Naive B cell (primary cell): ENCODE measurements around the gene SFXN1. TPM values are rescaled to one million over a fixed set of nuclear protein-coding genes. Genes with fewer than 3 reads are reported as not detected.
"Not testable (repeated sequence)": the region's sequence is repeated elsewhere in the genome, so short reads cannot be mapped to it uniquely, and the experiment has no call there.

Experiments
- ATAC-seq, 2 donors: fragments of 150-1000 bp; cut with Tn5 transposase; 2 replicates each; pipeline ENCODE4 v1.10.0; 2021; ENCODE audit warnings: low read depth in 2 of 2, mild to moderate bottlenecking in 2 of 2, moderate library complexity in 2 of 2
- DNase-seq: peaks from one replicate; pipeline ENCODE4 v3.0.0; 2022
- H3K27ac Mint-ChIP-seq, 6 donors: one replicate each; pipeline ENCODE4 v1.8.0; 2020 to 2022; ENCODE audit warnings: mild to moderate bottlenecking in 6 of 6, mixed read lengths in 6 of 6, moderate library complexity in 5 of 6, inconsistent platforms in 2 of 6
- H3K27me3 Mint-ChIP-seq, 3 donors: one replicate each; pipeline ENCODE4 v1.8.0; 2021 to 2022; ENCODE audit warnings: mixed read lengths in 3 of 3, mild to moderate bottlenecking in 1 of 3
- H3K36me3 Mint-ChIP-seq, 2 donors: one replicate each; pipeline ENCODE4 v1.8.0; 2020 to 2022; ENCODE audit warnings: mixed read lengths in 2 of 2, inconsistent platforms in 1 of 2, mild to moderate bottlenecking in 1 of 2
- H3K4me1 Mint-ChIP-seq, 3 donors: one replicate each; pipeline ENCODE4 v1.8.0; 2020 to 2022; ENCODE audit warnings: mixed read lengths in 3 of 3, inconsistent platforms in 1 of 3, mild to moderate bottlenecking in 1 of 3, moderate library complexity in 1 of 3
- H3K4me3 Mint-ChIP-seq, 8 donors: one replicate each; pipeline ENCODE4 v1.8.0; 2020 to 2022; ENCODE audit warnings: mild to moderate bottlenecking in 8 of 8, mixed read lengths in 8 of 8, moderate library complexity in 8 of 8, inconsistent platforms in 2 of 8
- H3K9me3 Mint-ChIP-seq, 7 donors: one replicate each; pipeline ENCODE4 v1.8.0; 2020 to 2022; ENCODE audit warnings: mixed read lengths in 7 of 7, mild to moderate bottlenecking in 5 of 7, inconsistent platforms in 2 of 7, moderate library complexity in 1 of 7
- polyA plus RNA-seq, 6 donors: library from polyadenylated mRNA; unstranded; fragments of 300-500 nt; fragmentation: Illumina TruSeq; gene quantifications; one replicate each; pipeline ENCODE4 v1.2.3, GENCODE V29; 2021; ENCODE audit warnings: low read depth in 6 of 6

SFXN1 gene
- polyA plus RNA-seq, 6 donors from 2014 or later, result 12.0 to 18.0 (median 16.0) TPM

DNA sequence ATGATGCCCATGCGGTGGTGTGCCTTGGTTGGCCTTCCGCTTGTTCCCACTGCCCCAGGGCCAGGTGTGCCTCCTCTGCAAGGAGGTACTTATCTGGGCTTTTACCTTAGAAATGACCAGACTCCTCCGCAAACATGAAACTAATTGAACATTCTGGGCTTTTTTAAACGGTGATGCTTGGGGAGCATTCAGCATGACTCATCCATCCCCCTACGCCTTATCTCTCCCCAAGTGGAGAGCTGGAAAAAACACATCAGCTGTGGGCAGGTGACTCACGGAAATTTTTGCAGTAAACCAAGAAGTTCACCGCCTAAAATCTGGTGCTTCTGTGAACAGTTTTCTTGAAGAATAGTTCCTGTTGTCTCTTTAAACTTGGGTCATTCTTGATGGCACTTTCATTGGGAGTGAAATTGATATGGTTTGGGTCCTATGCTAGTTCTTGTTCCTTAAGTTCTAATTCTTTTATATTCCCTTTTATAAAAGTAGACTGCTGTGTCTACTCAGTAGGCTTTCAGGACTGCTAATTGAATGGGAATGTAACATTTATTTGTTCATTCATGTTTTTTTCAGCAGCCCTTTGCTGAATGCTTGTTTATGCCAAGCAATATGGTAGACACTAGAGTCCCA lies 39.6 kb downstream of the SFXN1 start:
- Mint-ChIP-seq H3K9me3 (peaks cover 3 to 14% (median 7%) of the 10 kb centered on the region in 7 donors), H3K27ac (no peak overlapping the region), H3K4me3 (peak overlapping the region in 1 of 8 donors; percentile 10), H3K4me1 (no peaks in the 10 kb centered on the region), H3K36me3 (peaks cover 52 to 60% of the 10 kb centered on the region in 2 donors), H3K27me3 (no peaks in the 10 kb centered on the region)
- DNase-seq, result no peak
- no peak for ATAC-seq

DNA sequence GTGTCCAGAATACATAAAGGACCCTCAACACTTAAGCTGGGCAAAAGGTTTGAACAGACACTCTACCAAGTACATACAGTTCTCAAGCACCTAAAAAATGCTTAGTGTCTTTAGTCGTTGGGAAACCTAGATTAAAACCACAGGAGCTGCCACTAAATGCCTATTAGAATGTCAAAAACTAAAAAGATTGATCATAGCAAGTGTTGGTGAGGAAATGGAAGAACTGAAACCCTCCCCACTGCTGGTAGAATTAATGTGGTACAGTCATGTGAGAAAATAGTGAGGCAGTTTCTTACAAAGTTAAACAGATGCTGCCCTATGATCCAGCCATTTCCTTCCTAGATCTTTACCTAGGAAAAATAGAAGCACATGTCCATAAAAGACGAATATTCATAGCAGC lies 40.6 kb downstream of the SFXN1 start:
- Mint-ChIP-seq H3K27me3 (no peaks in the 10 kb centered on the region), H3K36me3 (peaks cover 44 to 56% of the 10 kb centered on the region in 2 donors), H3K9me3 (peaks cover 3 to 14% (median 7%) of the 10 kb centered on the region in 7 donors), H3K4me3 (no peak overlapping the region), H3K27ac (no peak overlapping the region), H3K4me1 (no peaks in the 10 kb centered on the region)
- ATAC-seq (no peak), DNase-seq (no peak)

DNA sequence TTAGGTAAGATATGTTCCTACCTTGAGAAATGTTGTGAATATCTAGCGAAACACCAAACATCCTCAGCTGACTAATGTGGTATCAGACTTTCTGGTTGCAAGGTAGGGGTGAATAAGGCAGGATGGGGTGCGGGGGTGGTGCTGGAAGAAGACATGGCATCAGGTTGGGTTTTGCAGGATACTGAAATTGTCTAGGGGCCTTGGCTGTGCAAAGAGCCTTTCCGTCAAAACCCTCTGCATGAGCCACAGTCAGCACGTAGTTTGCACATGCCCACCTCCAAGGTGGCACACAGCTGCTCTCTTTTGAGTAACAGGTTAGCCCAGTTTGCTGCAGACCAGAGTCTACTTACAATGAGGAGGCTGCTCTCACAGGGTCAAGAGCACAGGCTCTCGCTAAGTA lies 42.0 kb downstream of the SFXN1 start:
- DNase-seq (no peak), ATAC-seq (no peak)
- Mint-ChIP-seq H3K27ac (no peak overlapping the region), H3K4me3 (no peak overlapping the region), H3K36me3 (peaks cover 39 to 49% of the 10 kb centered on the region in 2 donors), H3K9me3 (peaks cover 3 to 14% (median 7%) of the 10 kb centered on the region in 7 donors), H3K27me3 (no peaks in the 10 kb centered on the region), H3K4me1 (no peaks in the 10 kb centered on the region)

DNA sequence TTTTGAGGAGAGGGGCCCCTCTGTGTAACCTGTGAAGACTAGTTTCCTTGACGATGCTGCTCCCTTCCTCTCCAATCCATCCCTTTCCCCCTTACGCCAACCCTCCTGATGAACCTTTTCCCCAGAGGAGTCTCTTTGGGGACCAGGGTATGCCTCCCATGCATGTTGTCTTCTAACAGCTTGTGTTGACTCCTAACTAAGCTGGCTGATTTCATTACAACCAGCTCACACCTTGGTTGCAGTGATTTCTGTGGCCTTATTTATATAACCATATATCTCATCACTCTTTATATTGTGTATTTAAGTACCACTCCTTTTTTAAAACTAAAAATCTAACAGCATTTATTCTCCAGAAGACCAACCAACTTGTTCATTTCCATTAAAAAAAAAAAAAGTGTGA lies 42.5 kb downstream of the SFXN1 start:
- DNase-seq (no peak), ATAC-seq (no peak)
- Mint-ChIP-seq H3K9me3 (peaks cover 3 to 14% (median 7%) of the 10 kb centered on the region in 7 donors), H3K36me3 (peaks cover 39 to 44% of the 10 kb centered on the region in 2 donors), H3K27me3 (no peaks in the 10 kb centered on the region), H3K27ac (no peak overlapping the region), H3K4me1 (no peaks in the 10 kb centered on the region), H3K4me3 (no peak overlapping the region)

DNA sequence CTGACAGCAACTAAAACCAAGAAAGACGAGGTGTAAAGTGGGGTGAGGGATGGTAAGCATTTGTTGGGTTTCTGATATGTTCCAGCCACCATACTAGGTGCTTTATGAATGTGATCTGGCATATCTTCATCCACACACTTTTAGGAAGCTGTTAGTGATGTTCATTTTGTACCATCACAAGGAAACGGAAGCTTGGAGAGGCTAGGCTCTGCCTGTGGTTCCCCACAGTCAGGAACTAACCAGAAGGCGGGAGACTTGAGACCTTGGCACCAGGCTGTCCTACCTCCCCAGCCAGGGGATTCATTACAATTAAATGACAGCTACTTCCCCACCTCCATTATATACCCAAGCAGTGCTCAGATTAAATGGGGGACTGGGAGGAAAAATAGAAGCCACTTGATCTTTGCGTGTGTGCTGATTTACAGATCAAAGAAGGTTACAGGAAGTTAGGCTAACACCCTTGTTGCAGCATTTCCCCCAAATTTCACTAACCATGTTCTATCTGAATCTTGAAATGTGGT lies 43.0 kb downstream of the SFXN1 start:
- H3K27me3 Mint-ChIP-seq, result no peaks in the 10 kb centered on the region
- H3K4me3 Mint-ChIP-seq, result no peak overlapping the region
- no peaks in the 10 kb centered on the region for H3K4me1 Mint-ChIP-seq
- H3K9me3 Mint-ChIP-seq, result peaks cover 3 to 14% (median 7%) of the 10 kb centered on the region in 7 donors
- no peak overlapping the region for H3K27ac Mint-ChIP-seq
- DNase-seq, result no peak
- peaks cover 39 to 46% of the 10 kb centered on the region in 2 donors for H3K36me3 Mint-ChIP-seq
- no peak for ATAC-seq

DNA sequence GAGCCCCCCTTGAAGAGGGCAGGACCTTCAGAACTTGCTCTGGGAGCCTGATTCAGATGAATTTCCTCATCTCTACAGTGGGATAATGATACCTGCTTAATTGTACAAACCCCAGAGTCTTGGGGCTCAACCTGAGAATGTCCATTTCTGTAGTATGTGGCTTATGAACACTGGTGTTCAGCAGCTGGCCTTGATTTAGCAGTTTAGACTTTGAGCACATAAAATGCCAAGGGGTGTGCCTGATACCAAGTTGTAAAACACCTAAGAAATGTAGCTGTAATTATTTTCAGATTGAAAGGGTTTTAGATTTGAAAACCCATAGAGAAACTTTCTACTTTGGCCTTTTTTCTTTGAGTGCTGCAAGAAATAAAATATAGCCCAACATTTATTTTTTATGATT lies 44.9 kb downstream of the SFXN1 start:
- no peak overlapping the region for H3K4me3 Mint-ChIP-seq
- H3K27me3 Mint-ChIP-seq, result no peaks in the 10 kb centered on the region
- ATAC-seq (no peak), DNase-seq (no peak)
- peaks cover 20 to 35% of the 10 kb centered on the region in 2 donors for H3K36me3 Mint-ChIP-seq
- no peaks in the 10 kb centered on the region for H3K4me1 Mint-ChIP-seq
- H3K9me3 Mint-ChIP-seq, result peaks cover 3 to 6% (median 5%) of the 10 kb centered on the region in 7 donors
- peak overlapping the region in 1 of 6 donors; percentile 19 for H3K27ac Mint-ChIP-seq

DNA sequence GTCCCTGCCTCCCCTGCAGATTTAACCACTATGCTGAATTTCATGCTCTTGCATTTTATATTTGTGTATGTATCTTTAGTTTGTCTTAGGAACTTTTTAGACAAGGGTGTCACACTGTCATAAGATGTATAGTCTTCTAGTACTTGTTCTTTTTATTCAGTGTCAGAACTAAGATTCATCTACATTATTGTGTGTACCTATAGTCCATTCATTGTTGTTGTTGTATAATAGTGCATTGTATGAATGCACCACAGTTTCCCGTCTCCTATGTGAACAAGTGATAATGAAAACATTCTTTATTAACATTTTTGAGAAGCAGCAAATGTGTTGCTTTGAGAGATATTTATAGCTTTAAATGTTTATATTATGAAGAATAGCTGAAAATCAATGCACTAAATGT lies 45.9 kb downstream of the SFXN1 start:
- H3K27ac Mint-ChIP-seq, result peak overlapping the region in 1 of 6 donors; percentile 2
- H3K4me1 Mint-ChIP-seq, result no peaks in the 10 kb centered on the region
- H3K9me3 Mint-ChIP-seq, result peaks cover 0 to 3% (median 0%) of the 10 kb centered on the region in 7 donors
- DNase-seq (no peak), ATAC-seq (no peak)
- peaks cover 11 to 29% of the 10 kb centered on the region in 2 donors for H3K36me3 Mint-ChIP-seq
- no peaks in the 10 kb centered on the region for H3K27me3 Mint-ChIP-seq
- no peak overlapping the region for H3K4me3 Mint-ChIP-seq

DNA sequence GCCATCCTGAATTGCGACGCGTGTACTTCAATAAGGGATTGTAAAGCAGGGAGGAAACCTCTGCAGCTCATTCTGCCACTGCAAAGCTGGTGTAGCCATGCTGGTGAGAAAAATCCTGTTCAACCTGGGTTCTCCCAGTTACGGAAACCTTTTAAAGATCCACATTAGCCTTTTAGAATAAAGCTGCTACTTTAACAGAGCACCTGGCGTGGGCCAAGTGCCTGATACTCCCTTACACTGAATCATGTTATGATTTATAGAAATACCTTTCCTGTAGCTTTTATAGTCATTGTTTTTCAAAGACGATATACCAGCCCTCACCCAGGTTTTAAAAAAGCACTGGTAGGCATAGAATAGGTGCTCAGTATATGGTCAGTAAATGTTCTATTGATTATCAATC lies 48.3 kb downstream of the SFXN1 start:
- ATAC-seq (no peak), DNase-seq (no peak)
- no peaks in the 10 kb centered on the region for H3K4me1 Mint-ChIP-seq
- no peak overlapping the region for H3K27ac Mint-ChIP-seq
- H3K36me3 Mint-ChIP-seq, result peaks cover 6 to 29% of the 10 kb centered on the region in 2 donors
- no peaks in the 10 kb centered on the region for H3K27me3 Mint-ChIP-seq
- H3K4me3 Mint-ChIP-seq, result no peak overlapping the region
- H3K9me3 Mint-ChIP-seq, result no peaks in the 10 kb centered on the region

DNA sequence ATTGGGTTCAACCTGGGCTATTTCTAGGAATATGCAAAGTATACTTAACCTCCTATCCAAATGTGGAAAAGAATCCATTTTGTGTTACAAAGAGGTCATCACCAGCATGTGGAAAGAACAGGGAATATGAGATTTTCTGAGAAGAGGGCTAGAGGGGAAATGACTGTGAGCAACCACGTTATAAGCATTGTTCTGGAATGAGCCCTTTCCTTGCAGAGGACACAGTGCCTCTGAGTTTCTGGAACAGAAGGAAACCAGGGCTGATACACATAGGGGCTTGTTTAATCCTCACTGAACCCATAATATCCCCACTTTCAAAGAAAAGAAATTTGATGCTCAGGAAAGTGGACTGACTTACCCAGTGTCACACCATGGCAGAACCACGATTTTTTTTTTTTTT lies 53.0 kb downstream of the SFXN1 start:
- Mint-ChIP-seq H3K4me1 (peaks cover 0 to 8% (median 8%) of the 10 kb centered on the region in 3 donors), H3K27ac (no peak overlapping the region), H3K9me3 (no peaks in the 10 kb centered on the region), H3K27me3 (peaks cover 0 to 6% (median 0%) of the 10 kb centered on the region in 3 donors), H3K36me3 (peaks cover 8% of the 10 kb centered on the region in 2 donors), H3K4me3 (no peak overlapping the region)
- DNase-seq (no peak), ATAC-seq (no peak)

DNA sequence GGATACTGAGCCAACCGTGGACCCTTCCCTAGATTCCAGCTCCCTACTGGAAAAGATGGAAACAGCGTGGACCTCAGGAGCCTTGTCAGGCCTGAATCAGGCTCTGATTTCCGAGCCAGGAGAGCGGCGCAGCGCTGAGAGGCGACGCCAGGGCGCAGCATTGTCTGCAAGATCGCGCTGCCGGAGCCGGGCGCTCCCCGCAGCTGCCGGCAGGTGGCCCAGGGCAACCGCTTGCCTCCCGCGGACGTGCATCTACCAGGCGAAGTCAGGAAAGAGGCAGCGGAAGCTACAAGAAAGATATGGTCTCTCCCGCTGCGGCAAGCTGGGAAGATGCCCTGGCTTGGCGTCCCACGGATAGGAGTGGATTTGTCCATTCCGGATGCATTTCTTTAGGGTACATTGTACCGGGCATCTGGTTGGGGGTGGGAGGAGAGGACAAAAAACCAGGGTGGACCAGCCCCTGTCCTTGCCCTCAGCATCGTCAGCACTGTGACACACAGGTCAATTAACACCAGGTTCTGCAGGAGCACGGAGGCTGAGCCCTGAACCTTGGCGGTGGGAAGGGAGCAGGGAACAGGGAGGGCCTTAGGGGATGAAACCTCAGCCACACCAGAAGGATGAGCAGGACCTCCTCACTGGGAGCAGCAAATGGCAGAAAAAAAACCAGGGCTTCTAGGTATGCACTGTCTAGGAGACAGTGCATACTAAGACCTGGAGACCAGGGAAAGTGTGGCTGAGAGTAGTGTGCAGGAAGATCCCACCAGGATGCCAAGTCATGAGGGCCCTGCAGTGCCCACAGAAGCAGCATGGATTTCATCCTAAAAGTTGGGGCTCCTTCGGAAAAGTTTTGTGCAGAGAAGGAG lies 55.9 kb downstream of the SFXN1 start:
- DNase-seq, result peak; percentile 26
- H3K36me3 Mint-ChIP-seq, result peaks cover 0 to 8% of the 10 kb centered on the region in 2 donors
- no peaks in the 10 kb centered on the region for H3K9me3 Mint-ChIP-seq
- peak; percentile 78 to 83 for ATAC-seq
- peaks cover 4 to 7% (median 6%) of the 10 kb centered on the region in 3 donors for H3K27me3 Mint-ChIP-seq
- peaks cover 0 to 8% (median 8%) of the 10 kb centered on the region in 3 donors for H3K4me1 Mint-ChIP-seq
- H3K4me3 Mint-ChIP-seq, result peak overlapping the region in 1 of 8 donors; percentile 29
- H3K27ac Mint-ChIP-seq, result peak overlapping the region in 1 of 6 donors; percentile 7

DNA sequence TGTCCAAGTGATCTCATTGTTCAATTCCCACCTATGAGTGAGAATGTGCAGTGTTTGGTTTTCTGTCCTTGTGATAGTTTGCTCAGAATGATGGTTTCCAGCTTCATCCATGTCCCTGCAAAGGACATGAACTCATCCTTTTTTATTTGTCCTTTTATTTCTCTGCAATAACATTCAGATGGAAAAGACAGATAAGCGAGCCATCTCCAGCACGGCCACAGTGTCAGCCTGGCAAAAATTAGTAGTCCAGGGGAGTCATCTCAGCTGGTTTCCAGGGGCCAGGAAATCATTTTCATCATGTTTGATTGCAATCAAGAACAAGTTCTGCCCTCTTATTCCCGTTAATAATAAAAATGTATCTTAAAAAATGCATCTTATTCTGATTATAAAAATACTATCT lies 57.0 kb downstream of the SFXN1 start:
- H3K36me3 Mint-ChIP-seq, H3K27ac Mint-ChIP-seq, H3K4me1 Mint-ChIP-seq, H3K4me3 Mint-ChIP-seq, H3K27me3 Mint-ChIP-seq, DNase-seq, H3K9me3 Mint-ChIP-seq, ATAC-seq: not testable (repeated sequence)

DNA sequence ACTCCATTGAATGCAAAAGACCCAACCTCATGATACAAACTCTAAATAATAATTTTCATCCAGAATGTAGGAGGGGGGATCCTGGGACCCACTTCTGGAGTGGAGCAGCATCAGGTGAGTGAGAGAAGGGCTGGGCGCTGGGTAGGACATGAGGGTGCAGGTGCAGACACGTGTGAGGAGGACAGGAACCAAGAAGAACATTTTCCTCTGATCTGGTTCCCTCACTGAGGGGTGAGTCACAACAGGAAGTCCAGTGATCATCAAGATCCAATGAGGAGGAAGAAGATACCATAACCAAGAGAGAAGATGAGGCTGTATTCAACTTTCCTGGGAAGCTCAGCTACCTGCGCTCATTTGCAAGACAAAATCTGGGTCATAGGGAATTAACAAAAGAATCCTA lies 57.4 kb downstream of the SFXN1 start:
- DNase-seq (no peak), ATAC-seq (no peak)
- Mint-ChIP-seq H3K9me3 (no peaks in the 10 kb centered on the region), H3K36me3 (peaks cover 0 to 8% of the 10 kb centered on the region in 2 donors), H3K4me3 (no peak overlapping the region), H3K27ac (no peak overlapping the region), H3K27me3 (peaks cover 4 to 7% (median 6%) of the 10 kb centered on the region in 3 donors), H3K4me1 (peaks cover 0 to 8% (median 8%) of the 10 kb centered on the region in 3 donors)

DNA sequence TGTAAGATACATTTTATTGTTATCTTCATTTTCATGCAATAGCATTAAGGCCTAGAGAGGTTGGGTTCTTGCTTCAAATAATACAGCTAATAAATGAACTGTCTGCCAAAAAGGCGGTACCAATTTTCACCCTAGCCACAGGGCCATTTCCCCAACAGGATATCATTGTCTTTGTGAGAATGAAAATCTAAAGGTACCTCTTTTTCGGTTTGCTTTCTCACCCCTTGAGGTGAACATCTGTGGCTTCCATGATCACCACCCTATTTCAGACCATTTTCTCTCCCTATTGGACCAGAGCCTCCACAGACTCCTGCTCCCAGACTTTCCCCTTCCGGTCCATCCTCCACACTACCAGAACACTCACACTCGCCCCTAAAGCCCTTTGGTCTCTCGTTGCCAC lies 60.2 kb downstream of the SFXN1 start:
- peaks cover 7 to 15% (median 14%) of the 10 kb centered on the region in 3 donors for H3K27me3 Mint-ChIP-seq
- peak overlapping the region in 1 of 6 donors; percentile 56 for H3K27ac Mint-ChIP-seq
- no peaks in the 10 kb centered on the region for H3K9me3 Mint-ChIP-seq
- H3K36me3 Mint-ChIP-seq, result no peaks in the 10 kb centered on the region
- H3K4me1 Mint-ChIP-seq, result peaks cover 0 to 8% (median 4%) of the 10 kb centered on the region in 3 donors
- ATAC-seq, result no peak
- no peak for DNase-seq
- no peak overlapping the region for H3K4me3 Mint-ChIP-seq
